Body of pancreas (tissue), 4 donors: ENCODE measurements around the gene EWSR1.

Experiments
- POLR2A ChIP-seq, 3 donors: fragments of 450-650 bp; IDR thresholded peaks; one replicate each; pipeline ENCODE4 v1.6.1; 2016; ENCODE audit warnings: antibody characterized with exemption in 3 of 3, mild to moderate bottlenecking in 2 of 3
- TF ChIP-seq, protein P1 (sequence below), 7 experiments: fragments of 450-650 bp in 4 of 7; fragments of 200-600 bp in 3 of 7; sonication (generic) in 3 of 7; IDR thresholded peaks; one replicate each; pipeline ENCODE4 v1.5.1; 2016 to 2019; ENCODE audit warnings: antibody characterized with exemption in 7 of 7

DNA sequence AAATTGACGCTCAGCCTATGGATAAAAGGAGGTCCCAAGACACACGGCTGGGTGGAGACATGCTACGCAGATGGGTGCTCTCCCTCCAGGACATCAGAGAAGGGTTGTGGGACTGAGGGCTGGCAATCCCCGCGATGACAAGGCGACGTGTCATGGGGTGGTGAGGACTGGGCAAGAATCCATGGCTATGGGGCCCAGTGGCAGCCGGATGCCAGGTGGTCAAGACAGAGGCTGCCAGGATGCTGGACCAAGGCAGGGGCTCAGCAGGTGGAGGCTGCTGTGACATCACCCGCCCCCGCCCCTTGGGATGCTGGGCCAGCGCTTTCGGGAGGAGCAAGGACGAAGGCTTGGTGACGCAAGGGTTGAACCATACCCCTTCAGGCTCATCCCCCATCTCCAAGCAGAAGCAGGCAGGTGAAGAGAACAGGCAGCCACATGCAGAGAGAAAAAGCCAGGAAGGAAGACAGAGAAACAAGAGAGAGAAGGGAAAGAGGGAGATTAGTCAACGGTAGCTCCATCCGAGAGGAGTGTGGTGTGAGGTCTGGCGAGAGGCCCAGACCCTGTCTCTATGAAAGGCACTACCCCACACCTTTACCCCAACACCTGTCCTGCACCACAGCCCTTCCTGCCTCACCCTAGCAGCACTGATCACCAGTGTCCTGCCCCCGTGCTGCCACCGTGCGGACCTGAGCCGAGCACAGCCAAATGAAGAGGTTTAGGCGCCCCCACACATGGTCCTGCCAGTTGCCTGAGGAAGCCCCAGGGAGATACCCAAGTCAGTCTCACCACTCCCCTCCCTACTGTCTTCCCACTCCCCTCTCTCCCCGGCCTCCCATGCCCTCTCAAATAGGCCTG lies 71.5 kb downstream of the EWSR1 start:
- TF ChIP-seq, protein P1, sequence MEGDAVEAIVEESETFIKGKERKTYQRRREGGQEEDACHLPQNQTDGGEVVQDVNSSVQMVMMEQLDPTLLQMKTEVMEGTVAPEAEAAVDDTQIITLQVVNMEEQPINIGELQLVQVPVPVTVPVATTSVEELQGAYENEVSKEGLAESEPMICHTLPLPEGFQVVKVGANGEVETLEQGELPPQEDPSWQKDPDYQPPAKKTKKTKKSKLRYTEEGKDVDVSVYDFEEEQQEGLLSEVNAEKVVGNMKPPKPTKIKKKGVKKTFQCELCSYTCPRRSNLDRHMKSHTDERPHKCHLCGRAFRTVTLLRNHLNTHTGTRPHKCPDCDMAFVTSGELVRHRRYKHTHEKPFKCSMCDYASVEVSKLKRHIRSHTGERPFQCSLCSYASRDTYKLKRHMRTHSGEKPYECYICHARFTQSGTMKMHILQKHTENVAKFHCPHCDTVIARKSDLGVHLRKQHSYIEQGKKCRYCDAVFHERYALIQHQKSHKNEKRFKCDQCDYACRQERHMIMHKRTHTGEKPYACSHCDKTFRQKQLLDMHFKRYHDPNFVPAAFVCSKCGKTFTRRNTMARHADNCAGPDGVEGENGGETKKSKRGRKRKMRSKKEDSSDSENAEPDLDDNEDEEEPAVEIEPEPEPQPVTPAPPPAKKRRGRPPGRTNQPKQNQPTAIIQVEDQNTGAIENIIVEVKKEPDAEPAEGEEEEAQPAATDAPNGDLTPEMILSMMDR (IDR thresholded peaks at IDR 0.05), result no peak
- no peak for TF ChIP-seq POLR2A (IDR thresholded peaks at IDR 0.05)
